Stimulated activated CD4-positive, alpha-beta T cell treated with anti-CD3 and anti-CD28 coated beads, Interleukin-1b, Interleukin-23, amount 100 ng/mL, for 1 hour (primary cell): Measurements from ENCODE around the gene CYP2D6.
"Not testable (repeated sequence)": the region's sequence is repeated elsewhere in the genome, so short reads cannot be mapped to it uniquely, and the experiment has no call there.

ENCODE experiments used
- DNase-seq, 2 donors: peaks; one replicate each; pipeline ENCODE4 v3.0.0-alpha.2; 2020; ENCODE audit warnings: low read depth in 2 of 2

CYP2D6 gene

GRCh38 chr22:42134100-42135020 lies 3.8 kb upstream of the CYP2D6 start:
- DNase-seq: no peak

- no peak for DNase-seq
Observed at GRCh38 chr22:42132457-42132856, 1.8 kb upstream of the CYP2D6 start.

GRCh38 chr22:42131562-42131961 lies 952 bp upstream of the CYP2D6 start:
- no peak for DNase-seq

- not testable (repeated sequence) for DNase-seq
Observed at GRCh38 chr22:42130182-42130581, 428 bp downstream of the CYP2D6 start.

GRCh38 chr22:42128776-42129694 lies 1.6 kb downstream of the CYP2D6 start:
- DNase-seq: not testable (repeated sequence)

- not testable (repeated sequence) for DNase-seq
Observed at GRCh38 chr22:42128007-42128406, 2.6 kb downstream of the CYP2D6 start.

GRCh38 chr22:42127606-42128005 lies 3.0 kb downstream of the CYP2D6 start:
- DNase-seq: no peak

- not testable (repeated sequence) for DNase-seq
Observed at GRCh38 chr22:42123529-42123928, 7.1 kb downstream of the CYP2D6 start.

- DNase-seq: not testable (repeated sequence)
Observed at GRCh38 chr22:42120231-42121021, 10.2 kb downstream of the CYP2D6 start.

GRCh38 chr22:42116848-42117424 lies 13.7 kb downstream of the CYP2D6 start:
- DNase-seq: no peak

- DNase-seq: not testable (repeated sequence)
Observed at GRCh38 chr22:42115420-42115830, 15.2 kb downstream of the CYP2D6 start.

- no peak for DNase-seq
Observed at GRCh38 chr22:42114721-42115120, 15.9 kb downstream of the CYP2D6 start.

GRCh38 chr22:42112793-42113192 lies 17.8 kb downstream of the CYP2D6 start:
- not testable (repeated sequence) for DNase-seq

- DNase-seq: no peak
Observed at GRCh38 chr22:42111798-42112197, 18.8 kb downstream of the CYP2D6 start.

- no peak for DNase-seq
Observed at GRCh38 chr22:42108848-42109247, 21.8 kb downstream of the CYP2D6 start.

GRCh38 chr22:42104332-42104860 lies 26.2 kb downstream of the CYP2D6 start:
- not testable (repeated sequence) for DNase-seq

GRCh38 chr22:42101199-42101598 lies 29.4 kb downstream of the CYP2D6 start:
- DNase-seq: no peak

- DNase-seq: no peak
Observed at GRCh38 chr22:42091455-42091782, 39.2 kb downstream of the CYP2D6 start.

- peak; percentile 91 to 98 for DNase-seq
Observed at GRCh38 chr22:42090596-42091454, 39.8 kb downstream of the CYP2D6 start, which contains the start of gene NDUFA6. NDUFA6 (minus strand) TSS chr22:42090772; CDS start chr22:42090744, 28 bp downstream.

- DNase-seq: no peak
Observed at GRCh38 chr22:42086051-42086450, 44.6 kb downstream of the CYP2D6 start.
